KOPT-K1 (cell line): ENCODE data around the gene NAV2.

Experiments used
- H3K27ac ChIP-seq: fragments of 200-600 bp; sonication (generic); 2 replicates; pipeline ENCODE4 v1.5.1; 2016; ENCODE audit warnings: antibody characterized with exemption, mild to moderate bottlenecking, low read depth, low read length; ENCODE audit not compliant: poor library complexity, severe bottlenecking
- H3K36me3 ChIP-seq: fragments of 200-600 bp; sonication (generic); 2 replicates; pipeline ENCODE4 v1.5.1; 2017; ENCODE audit warnings: antibody characterized with exemption, mild to moderate bottlenecking, low read length, moderate library complexity; ENCODE audit not compliant: insufficient read depth
- H3K9me3 ChIP-seq: fragments of 200-600 bp; sonication (generic); 2 replicates; pipeline ENCODE4 v1.5.1; 2017; ENCODE audit warnings: antibody characterized with exemption, low read length, mild to moderate bottlenecking; ENCODE audit not compliant: insufficient read depth, poor library complexity, severe bottlenecking

The NAV2 gene

GRCh38 chr11:19767627-19768151 is 55.1 kb downstream of the NAV2 start:
- Histone ChIP-seq H3K9me3 (no peaks in the 10 kb centered on the region), H3K36me3 (no peaks in the 10 kb centered on the region), H3K27ac (no peak overlapping the region)

GRCh38 chr11:19768197-19768596 is 55.6 kb downstream of the NAV2 start:
- no peaks in the 10 kb centered on the region for H3K9me3 ChIP-seq
- no peaks in the 10 kb centered on the region for H3K36me3 ChIP-seq
- no peak overlapping the region for H3K27ac ChIP-seq

DNA sequence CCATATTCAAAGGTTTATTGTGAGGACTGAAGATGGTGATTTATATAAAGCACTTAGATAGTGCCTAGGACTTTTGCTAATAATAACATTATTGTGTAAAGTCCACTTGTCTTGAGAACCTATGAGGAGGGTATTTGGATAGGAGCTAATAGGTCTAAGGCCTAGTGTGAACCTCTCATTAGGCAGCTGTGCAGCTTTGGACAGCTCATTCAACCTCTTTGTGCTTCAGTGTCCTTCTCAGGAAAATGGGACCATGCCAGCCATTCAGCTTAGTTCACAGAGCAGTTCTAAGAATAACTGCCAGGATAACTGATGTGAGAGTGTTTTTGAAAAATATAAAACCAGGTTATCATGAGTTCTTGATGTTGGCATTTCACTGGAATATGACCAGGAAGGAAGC is 56.2 kb downstream of the NAV2 start:
- H3K36me3 ChIP-seq, result no peaks in the 10 kb centered on the region
- no peaks in the 10 kb centered on the region for H3K9me3 ChIP-seq
- H3K27ac ChIP-seq, result no peak overlapping the region

- no peak overlapping the region for H3K27ac ChIP-seq
- H3K36me3 ChIP-seq, result no peaks in the 10 kb centered on the region
- no peaks in the 10 kb centered on the region for H3K9me3 ChIP-seq
These were observed 57.2 kb downstream of the NAV2 start for GRCh38 chr11:19769820-19770219.

DNA sequence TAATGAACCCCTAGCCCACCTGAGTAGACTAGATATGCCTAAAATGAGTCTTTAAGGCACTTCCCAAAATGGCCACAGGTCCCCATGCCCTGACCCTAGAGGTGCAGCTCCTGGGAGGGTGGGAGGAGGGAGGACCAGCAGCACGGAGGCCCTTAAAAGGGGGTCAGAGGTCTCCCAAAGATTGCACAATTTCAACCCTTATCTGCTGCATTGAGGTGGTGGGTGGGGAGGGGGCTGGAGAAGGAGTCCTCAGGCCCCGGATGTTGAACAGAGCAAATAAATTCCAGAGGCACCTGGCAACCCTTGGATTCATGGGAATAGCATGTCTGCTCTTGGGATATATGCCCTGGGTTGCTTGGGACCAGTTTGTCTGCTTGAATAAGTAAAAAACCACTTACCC is 57.6 kb downstream of the NAV2 start:
- no peaks in the 10 kb centered on the region for H3K9me3 ChIP-seq
- H3K27ac ChIP-seq, result no peak overlapping the region
- no peaks in the 10 kb centered on the region for H3K36me3 ChIP-seq

DNA sequence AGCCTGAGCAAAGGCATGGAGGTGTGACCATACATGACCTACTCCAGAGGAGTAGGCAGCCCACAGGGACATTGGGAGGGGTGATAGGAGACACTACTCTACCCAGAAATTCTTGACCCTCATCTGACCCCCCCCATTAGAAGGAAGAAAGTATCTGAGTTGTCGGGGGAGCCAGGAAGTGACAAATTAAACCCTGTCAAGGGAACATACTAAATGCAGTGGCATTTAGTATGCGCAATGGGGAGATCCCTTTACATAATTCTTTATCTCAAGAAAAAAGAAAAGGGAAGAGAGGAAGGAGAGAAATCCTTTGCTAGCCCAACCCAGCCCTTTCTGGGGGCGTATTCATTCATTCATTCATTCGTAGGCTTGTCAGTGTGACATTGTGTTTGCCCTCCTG is 58.8 kb downstream of the NAV2 start:
- H3K27ac ChIP-seq, result no peak overlapping the region
- H3K9me3 ChIP-seq, result no peaks in the 10 kb centered on the region
- H3K36me3 ChIP-seq, result no peaks in the 10 kb centered on the region

DNA sequence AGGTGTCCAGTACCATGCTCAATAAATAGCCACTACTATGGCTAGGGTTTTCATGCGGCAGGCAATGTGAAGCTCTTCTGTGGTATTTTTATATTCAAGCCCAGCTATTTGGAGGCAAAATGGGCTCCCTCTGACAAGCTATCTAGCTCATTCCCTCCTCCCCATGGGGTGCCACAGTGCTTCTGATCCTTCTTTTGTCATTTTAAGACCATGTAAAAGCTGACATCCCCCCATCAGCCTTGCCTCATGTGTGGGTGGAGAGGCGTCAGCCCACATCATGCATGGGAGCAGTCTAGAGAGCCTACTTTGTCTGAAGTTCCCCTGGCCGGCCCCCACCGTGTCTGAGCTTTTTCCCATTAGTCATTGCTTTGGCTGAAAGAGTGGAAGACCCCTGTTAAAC is 59.8 kb downstream of the NAV2 start:
- Histone ChIP-seq H3K36me3 (no peaks in the 10 kb centered on the region), H3K9me3 (no peaks in the 10 kb centered on the region), H3K27ac (no peak overlapping the region)

DNA sequence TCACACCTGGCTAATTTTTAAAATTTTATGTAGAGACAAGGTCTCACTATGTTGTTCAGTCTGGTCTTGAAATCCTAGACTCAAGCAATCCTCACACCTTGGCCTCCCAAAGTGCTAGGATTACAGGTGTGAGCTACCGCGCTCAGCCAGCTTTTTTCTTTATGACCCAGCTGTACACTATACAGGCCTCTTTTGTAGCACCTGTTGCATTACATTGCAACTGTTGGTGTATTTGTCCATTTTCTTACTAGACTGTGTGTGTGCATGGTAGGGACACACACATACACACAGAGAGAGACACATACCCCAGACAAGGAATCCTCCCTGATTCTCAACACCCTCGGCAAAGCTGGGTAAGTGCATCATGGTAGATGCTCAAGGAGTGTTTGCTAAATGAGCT is 61.7 kb downstream of the NAV2 start:
- Histone ChIP-seq H3K27ac (no peak overlapping the region), H3K36me3 (no peaks in the 10 kb centered on the region), H3K9me3 (no peaks in the 10 kb centered on the region)

GRCh38 chr11:19774817-19775580 is 62.4 kb downstream of the NAV2 start:
- Histone ChIP-seq H3K27ac (no peak overlapping the region), H3K9me3 (no peaks in the 10 kb centered on the region), H3K36me3 (no peaks in the 10 kb centered on the region)

DNA sequence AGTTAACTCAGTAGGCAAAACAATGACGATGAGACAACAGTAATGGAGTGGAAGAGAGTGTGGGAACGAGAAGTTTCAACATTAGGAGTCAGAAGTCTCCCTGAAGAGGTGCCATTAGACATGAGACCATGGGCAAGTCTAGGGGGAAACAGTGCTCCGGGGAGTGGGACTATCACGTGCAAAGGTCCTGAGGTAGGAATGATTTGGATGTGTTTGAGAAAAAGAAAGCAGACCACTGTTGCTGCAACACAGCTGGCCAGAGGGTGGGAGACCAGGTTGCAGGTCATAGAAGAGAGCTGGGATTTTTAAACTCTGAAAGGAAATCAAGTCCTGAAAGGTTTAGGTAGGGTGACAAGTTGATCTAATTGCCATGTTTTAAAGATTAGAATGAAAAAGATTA is 63.0 kb downstream of the NAV2 start:
- Histone ChIP-seq H3K9me3 (no peaks in the 10 kb centered on the region), H3K36me3 (no peaks in the 10 kb centered on the region), H3K27ac (no peak overlapping the region)

DNA sequence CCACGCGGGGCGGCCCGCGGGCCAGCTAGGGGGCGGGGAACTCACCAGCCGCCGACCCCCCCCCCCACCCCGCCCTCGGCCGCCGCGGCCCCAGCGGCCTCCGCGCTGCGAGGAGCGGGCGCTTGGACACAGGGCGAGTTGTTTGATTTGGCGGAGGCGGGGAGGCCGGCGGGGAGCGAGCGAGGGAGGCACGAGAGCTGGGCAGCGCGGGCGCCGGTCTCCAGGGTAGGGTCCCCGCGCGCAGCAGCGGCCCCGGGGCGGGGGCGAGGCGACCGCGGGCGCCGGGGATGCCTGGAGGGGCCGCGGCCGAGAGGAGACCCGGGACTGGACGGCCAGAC is 64.4 kb downstream of the NAV2 start:
- no peak overlapping the region for H3K27ac ChIP-seq
- H3K36me3 ChIP-seq, result no peaks in the 10 kb centered on the region
- H3K9me3 ChIP-seq, result no peaks in the 10 kb centered on the region

DNA sequence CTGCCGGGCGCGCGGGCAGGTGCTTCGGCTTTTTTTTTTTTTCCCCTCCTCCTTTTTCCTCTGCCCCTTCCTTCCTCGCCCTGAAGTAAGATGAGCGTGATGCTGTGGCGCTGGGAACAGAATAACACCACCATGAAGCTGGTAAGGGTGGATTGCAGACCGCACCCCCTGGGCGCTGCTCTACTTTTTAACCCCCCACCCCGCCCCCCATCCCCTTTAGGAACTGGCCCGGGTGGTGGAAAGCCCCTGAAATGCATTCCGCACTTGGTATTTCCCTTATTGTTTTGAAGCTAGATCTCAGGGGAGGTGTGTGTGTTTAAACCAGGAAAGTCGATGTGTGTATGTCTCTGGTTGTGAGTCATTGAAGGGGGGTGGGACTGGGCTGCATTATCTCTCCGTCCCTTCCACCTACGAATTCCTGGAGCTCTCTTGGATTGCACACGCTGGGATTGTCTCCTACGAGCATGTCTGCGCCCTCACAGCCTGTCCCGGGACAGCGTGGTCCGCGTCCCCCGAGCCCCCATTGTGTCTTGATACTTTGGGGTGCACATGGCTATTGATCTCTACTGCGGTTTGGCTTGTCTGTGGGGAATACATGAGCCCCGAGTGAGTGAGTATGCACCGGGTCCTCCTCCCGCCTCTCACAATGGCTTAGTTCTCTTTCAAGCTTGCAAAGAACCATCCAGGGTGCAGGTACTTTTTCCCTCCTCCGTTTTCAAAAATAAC is 64.9 kb downstream of the NAV2 start:
- Histone ChIP-seq H3K27ac (no peak overlapping the region), H3K9me3 (no peaks in the 10 kb centered on the region), H3K36me3 (no peaks in the 10 kb centered on the region)

DNA sequence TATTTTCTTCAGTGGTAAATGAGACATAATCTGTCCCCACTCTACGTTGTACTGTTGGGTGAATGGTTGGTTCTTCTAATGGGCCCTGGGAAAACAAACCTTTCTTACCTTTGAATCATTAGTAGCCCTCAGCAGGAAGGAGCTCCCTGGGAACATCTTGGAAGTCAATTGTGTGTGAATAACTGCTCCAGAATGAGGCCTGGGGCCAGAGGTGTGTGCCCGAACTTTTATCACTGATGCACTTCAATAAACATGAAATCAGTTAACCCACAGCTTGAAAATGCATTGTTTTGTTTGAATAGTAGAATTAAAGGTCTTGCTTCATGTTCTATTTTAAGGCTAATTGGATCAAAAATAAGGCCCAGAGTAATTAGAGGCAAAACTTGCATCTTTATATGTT is 67.1 kb downstream of the NAV2 start:
- H3K36me3 ChIP-seq, result no peaks in the 10 kb centered on the region
- no peak overlapping the region for H3K27ac ChIP-seq
- H3K9me3 ChIP-seq, result no peaks in the 10 kb centered on the region

DNA sequence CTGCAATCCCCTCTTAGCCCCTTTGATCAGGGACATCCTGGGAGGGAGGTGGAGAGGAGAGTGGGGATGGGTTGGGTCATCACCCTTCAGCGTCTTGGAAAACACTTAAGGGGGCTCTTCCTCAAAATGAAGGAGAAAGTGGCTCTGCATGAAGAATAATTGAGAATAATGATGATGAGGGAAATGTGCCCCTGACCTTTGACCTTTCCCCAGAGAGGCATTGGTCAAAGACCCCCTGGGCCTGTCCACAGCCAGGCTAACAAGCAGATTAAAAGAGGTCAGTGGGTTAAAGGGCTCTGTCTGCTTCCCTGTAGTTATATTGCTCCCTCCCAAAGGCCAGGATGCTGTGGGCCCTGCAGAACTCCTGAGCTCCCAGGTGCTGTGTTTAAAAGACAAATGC is 68.7 kb downstream of the NAV2 start:
- Histone ChIP-seq H3K27ac (no peak overlapping the region), H3K36me3 (no peaks in the 10 kb centered on the region), H3K9me3 (no peaks in the 10 kb centered on the region)

DNA sequence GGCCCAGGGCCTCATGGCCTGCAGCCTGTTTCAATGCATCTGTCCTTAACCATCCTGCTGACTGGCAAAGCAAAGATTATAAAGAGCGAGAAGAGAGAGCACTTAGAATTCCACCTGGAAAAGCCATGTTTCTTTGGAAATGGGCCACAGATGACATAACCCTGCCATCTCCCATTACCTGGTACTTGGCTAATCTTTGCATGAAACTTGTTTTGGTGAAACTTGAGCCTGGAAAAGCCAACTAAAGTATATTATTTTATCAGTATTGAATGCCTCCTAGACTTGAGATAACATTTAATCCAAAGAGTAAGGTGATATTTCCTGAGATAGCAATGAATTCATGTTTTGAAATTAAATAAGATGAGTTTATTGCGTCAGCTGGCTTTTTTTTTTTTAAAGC is 72.6 kb downstream of the NAV2 start:
- H3K27ac ChIP-seq, result no peak overlapping the region
- H3K9me3 ChIP-seq, result no peaks in the 10 kb centered on the region
- no peaks in the 10 kb centered on the region for H3K36me3 ChIP-seq

DNA sequence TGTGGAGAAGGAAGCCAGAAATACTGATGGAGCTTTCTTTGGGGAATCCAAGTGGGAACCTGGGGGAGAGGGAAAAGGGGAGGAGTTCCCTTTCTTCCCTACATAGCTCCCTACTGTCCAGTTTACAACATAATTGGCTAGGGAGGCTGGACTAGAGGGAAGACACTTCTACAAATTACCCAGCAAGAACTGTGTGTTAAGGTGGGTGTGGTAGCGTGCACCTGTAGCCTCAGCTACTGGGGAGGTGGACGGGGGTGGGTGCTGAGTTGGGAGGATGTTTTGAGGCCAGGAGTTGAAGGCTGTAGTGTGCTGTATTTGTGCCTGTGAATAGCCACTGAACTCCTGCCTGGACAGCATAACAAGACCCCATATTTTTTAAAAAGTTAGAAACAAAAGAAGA is 74.0 kb downstream of the NAV2 start:
- Histone ChIP-seq H3K36me3 (no peaks in the 10 kb centered on the region), H3K9me3 (no peaks in the 10 kb centered on the region), H3K27ac (no peak overlapping the region)
